ENCODE results near the gene MGMT. TPM values are rescaled to one million over a fixed set of nuclear protein-coding genes. Genes with fewer than 3 reads are reported as not detected.
A peak's percentile ranks its signal among the peaks of the same experiment; 100 is the strongest.

The MGMT gene
- total RNA-seq, 1 donor from 2014 or later, result 29.7 TPM

GRCh38 chr10:129536336-129536735 lies 69.3 kb downstream of the MGMT start:
- H3K36me3 ChIP-seq (ENCODE audit: control insufficient read depth in 3 of 3, insufficient read depth in 3 of 3, low read length in 3 of 3), result peaks cover 5 to 7% (median 6%) of the 10 kb centered on the region in 3 donors
- H3K27me3 ChIP-seq (ENCODE audit: control insufficient read depth in 3 of 3, insufficient read depth in 3 of 3, low read length in 3 of 3), result no peaks in the 10 kb centered on the region
- H3K4me3 ChIP-seq (ENCODE audit: low read length in 3 of 3), result no peak overlapping the region
- H3K27ac ChIP-seq (ENCODE audit: low read depth, low read length), result no peak overlapping the region
- H3K9me3 ChIP-seq (ENCODE audit: control insufficient read depth in 3 of 3, low read length in 3 of 3), result no peaks in the 10 kb centered on the region
- H3K4me1 ChIP-seq (ENCODE audit: control insufficient read depth in 3 of 3, insufficient read depth in 3 of 3, low read length in 3 of 3), result peaks cover 19 to 22% (median 22%) of the 10 kb centered on the region in 3 donors
- no peak overlapping the region for H3K9ac ChIP-seq (ENCODE audit: low read depth in 1 of 3, low read length in 3 of 3)

- no peaks in the 10 kb centered on the region for H3K27me3 ChIP-seq (ENCODE audit: control insufficient read depth in 3 of 3, insufficient read depth in 3 of 3, low read length in 3 of 3)
- peaks cover 5 to 7% (median 6%) of the 10 kb centered on the region in 3 donors for H3K36me3 ChIP-seq (ENCODE audit: control insufficient read depth in 3 of 3, insufficient read depth in 3 of 3, low read length in 3 of 3)
These were observed 70.1 kb downstream of the MGMT start for GRCh38 chr10:129537151-129537550.

GRCh38 chr10:129538236-129538635 lies 71.2 kb downstream of the MGMT start:
- Histone ChIP-seq H3K27me3 (ENCODE audit: control insufficient read depth in 3 of 3, insufficient read depth in 3 of 3, low read length in 3 of 3) (no peaks in the 10 kb centered on the region), H3K9ac (ENCODE audit: low read depth in 1 of 3, low read length in 3 of 3) (no peak overlapping the region), H3K36me3 (ENCODE audit: control insufficient read depth in 3 of 3, insufficient read depth in 3 of 3, low read length in 3 of 3) (peaks cover 5 to 7% (median 6%) of the 10 kb centered on the region in 3 donors), H3K27ac (ENCODE audit: low read depth, low read length) (no peak overlapping the region), H3K4me3 (ENCODE audit: low read length in 3 of 3) (no peak overlapping the region), H3K4me1 (ENCODE audit: control insufficient read depth in 3 of 3, insufficient read depth in 3 of 3, low read length in 3 of 3) (peaks cover 4 to 14% (median 9%) of the 10 kb centered on the region in 3 donors), H3K9me3 (ENCODE audit: control insufficient read depth in 3 of 3, low read length in 3 of 3) (no peaks in the 10 kb centered on the region)

More at GRCh38 chr10:129537151-129537550, 70.1 kb downstream of the MGMT start:
- Histone ChIP-seq H3K4me1 (ENCODE audit: control insufficient read depth in 3 of 3, insufficient read depth in 3 of 3, low read length in 3 of 3) (peaks cover 15 to 23% (median 20%) of the 10 kb centered on the region in 3 donors), H3K4me3 (ENCODE audit: low read length in 3 of 3) (no peak overlapping the region), H3K9me3 (ENCODE audit: control insufficient read depth in 3 of 3, low read length in 3 of 3) (no peaks in the 10 kb centered on the region), H3K9ac (ENCODE audit: low read depth in 1 of 3, low read length in 3 of 3) (no peak overlapping the region), H3K27ac (ENCODE audit: low read depth, low read length) (no peak overlapping the region)

- Histone ChIP-seq H3K9ac (ENCODE audit: low read depth in 1 of 3, low read length in 3 of 3) (no peak overlapping the region), H3K4me3 (ENCODE audit: low read length in 3 of 3) (no peak overlapping the region), H3K27me3 (ENCODE audit: control insufficient read depth in 3 of 3, insufficient read depth in 3 of 3, low read length in 3 of 3) (no peaks in the 10 kb centered on the region), H3K27ac (ENCODE audit: low read depth, low read length) (no peak overlapping the region), H3K36me3 (ENCODE audit: control insufficient read depth in 3 of 3, insufficient read depth in 3 of 3, low read length in 3 of 3) (peaks cover 3 to 5% (median 5%) of the 10 kb centered on the region in 3 donors), H3K9me3 (ENCODE audit: control insufficient read depth in 3 of 3, low read length in 3 of 3) (no peaks in the 10 kb centered on the region), H3K4me1 (ENCODE audit: control insufficient read depth in 3 of 3, insufficient read depth in 3 of 3, low read length in 3 of 3) (peaks cover 13 to 27% (median 14%) of the 10 kb centered on the region in 3 donors)
These were observed 74.2 kb downstream of the MGMT start for GRCh38 chr10:129541200-129541599.

GRCh38 chr10:129541748-129542487 lies 74.9 kb downstream of the MGMT start:
- no peaks in the 10 kb centered on the region for H3K27me3 ChIP-seq (ENCODE audit: control insufficient read depth in 3 of 3, insufficient read depth in 3 of 3, low read length in 3 of 3)
- no peak overlapping the region for H3K27ac ChIP-seq (ENCODE audit: low read depth, low read length)
- no peaks in the 10 kb centered on the region for H3K36me3 ChIP-seq (ENCODE audit: control insufficient read depth in 3 of 3, insufficient read depth in 3 of 3, low read length in 3 of 3)
- no peaks in the 10 kb centered on the region for H3K9me3 ChIP-seq (ENCODE audit: control insufficient read depth in 3 of 3, low read length in 3 of 3)
- no peak overlapping the region for H3K9ac ChIP-seq (ENCODE audit: low read depth in 1 of 3, low read length in 3 of 3)
- H3K4me3 ChIP-seq (ENCODE audit: low read length in 3 of 3), result no peak overlapping the region
- H3K4me1 ChIP-seq (ENCODE audit: control insufficient read depth in 3 of 3, insufficient read depth in 3 of 3, low read length in 3 of 3), result peaks cover 13 to 27% (median 14%) of the 10 kb centered on the region in 3 donors

GRCh38 chr10:129542589-129542988 lies 75.5 kb downstream of the MGMT start:
- H3K27me3 ChIP-seq (ENCODE audit: control insufficient read depth in 3 of 3, insufficient read depth in 3 of 3, low read length in 3 of 3), result no peaks in the 10 kb centered on the region
- H3K27ac ChIP-seq (ENCODE audit: low read depth, low read length), result no peak overlapping the region
- H3K4me3 ChIP-seq (ENCODE audit: low read length in 3 of 3), result no peak overlapping the region
- H3K36me3 ChIP-seq (ENCODE audit: control insufficient read depth in 3 of 3, insufficient read depth in 3 of 3, low read length in 3 of 3), result no peaks in the 10 kb centered on the region
- peaks cover 13 to 33% (median 15%) of the 10 kb centered on the region in 3 donors for H3K4me1 ChIP-seq (ENCODE audit: control insufficient read depth in 3 of 3, insufficient read depth in 3 of 3, low read length in 3 of 3)
- no peak overlapping the region for H3K9ac ChIP-seq (ENCODE audit: low read depth in 1 of 3, low read length in 3 of 3)
- no peaks in the 10 kb centered on the region for H3K9me3 ChIP-seq (ENCODE audit: control insufficient read depth in 3 of 3, low read length in 3 of 3)

GRCh38 chr10:129544205-129545202 lies 77.5 kb downstream of the MGMT start:
- H3K4me1 ChIP-seq (ENCODE audit: control insufficient read depth in 3 of 3, insufficient read depth in 3 of 3, low read length in 3 of 3), result peaks cover 13 to 37% (median 18%) of the 10 kb centered on the region in 3 donors
- H3K27ac ChIP-seq (ENCODE audit: low read depth, low read length), result peak overlapping the region; percentile 57
- H3K36me3 ChIP-seq (ENCODE audit: control insufficient read depth in 3 of 3, insufficient read depth in 3 of 3, low read length in 3 of 3), result no peaks in the 10 kb centered on the region
- peak overlapping the region in 1 of 3 donors; percentile 1 for H3K4me3 ChIP-seq (ENCODE audit: low read length in 3 of 3)
- peak overlapping the region in 1 of 3 donors; percentile 41 for H3K9ac ChIP-seq (ENCODE audit: low read depth in 1 of 3, low read length in 3 of 3)
- no peaks in the 10 kb centered on the region for H3K27me3 ChIP-seq (ENCODE audit: control insufficient read depth in 3 of 3, insufficient read depth in 3 of 3, low read length in 3 of 3)
- H3K9me3 ChIP-seq (ENCODE audit: control insufficient read depth in 3 of 3, low read length in 3 of 3), result no peaks in the 10 kb centered on the region

- H3K9ac ChIP-seq (ENCODE audit: low read depth in 1 of 3, low read length in 3 of 3), result no peak overlapping the region
- H3K4me3 ChIP-seq (ENCODE audit: low read length in 3 of 3), result no peak overlapping the region
- H3K36me3 ChIP-seq (ENCODE audit: control insufficient read depth in 3 of 3, insufficient read depth in 3 of 3, low read length in 3 of 3), result no peaks in the 10 kb centered on the region
- H3K27me3 ChIP-seq (ENCODE audit: control insufficient read depth in 3 of 3, insufficient read depth in 3 of 3, low read length in 3 of 3), result no peaks in the 10 kb centered on the region
- H3K27ac ChIP-seq (ENCODE audit: low read depth, low read length), result no peak overlapping the region
- no peaks in the 10 kb centered on the region for H3K9me3 ChIP-seq (ENCODE audit: control insufficient read depth in 3 of 3, low read length in 3 of 3)
- peaks cover 13 to 37% (median 18%) of the 10 kb centered on the region in 3 donors for H3K4me1 ChIP-seq (ENCODE audit: control insufficient read depth in 3 of 3, insufficient read depth in 3 of 3, low read length in 3 of 3)
These were observed 78.2 kb downstream of the MGMT start for GRCh38 chr10:129545261-129545660.

- Histone ChIP-seq H3K4me1 (ENCODE audit: control insufficient read depth in 3 of 3, insufficient read depth in 3 of 3, low read length in 3 of 3) (peaks cover 13 to 34% (median 14%) of the 10 kb centered on the region in 3 donors), H3K9me3 (ENCODE audit: control insufficient read depth in 3 of 3, low read length in 3 of 3) (no peaks in the 10 kb centered on the region), H3K27me3 (ENCODE audit: control insufficient read depth in 3 of 3, insufficient read depth in 3 of 3, low read length in 3 of 3) (no peaks in the 10 kb centered on the region)
These were observed 79.1 kb downstream of the MGMT start for GRCh38 chr10:129546106-129546505.

More at GRCh38 chr10:129546106-129546505, 79.1 kb downstream of the MGMT start:
- Histone ChIP-seq H3K27ac (ENCODE audit: low read depth, low read length) (no peak overlapping the region), H3K4me3 (ENCODE audit: low read length in 3 of 3) (no peak overlapping the region), H3K9ac (ENCODE audit: low read depth in 1 of 3, low read length in 3 of 3) (no peak overlapping the region), H3K36me3 (ENCODE audit: control insufficient read depth in 3 of 3, insufficient read depth in 3 of 3, low read length in 3 of 3) (no peaks in the 10 kb centered on the region)

Data from skeletal muscle tissue (tissue), 4 donors.